Neural cell (in vitro differentiated cells): ENCODE data around the gene CHML.

Experiments used
- EZH2 ChIP-seq: fragments of 200-600, 300-800 bp; shearing (Covaris generic), sonication (generic); IDR thresholded peaks from 2 replicates; pipeline ENCODE4 v1.6.1; 2014; ENCODE audit warnings: antibody characterized with exemption, low read length, borderline replicate concordance, mild to moderate bottlenecking; ENCODE audit not compliant: insufficient read depth, poor library complexity, severe bottlenecking
- MXI1 ChIP-seq: fragments of 450-650 bp; conservative IDR thresholded peaks from 2 replicates; pipeline ENCODE4 v1.6.1; 2014; ENCODE audit warnings: antibody characterized with exemption, mild to moderate bottlenecking; ENCODE audit not compliant: poor library complexity, severe bottlenecking
- POLR2AphosphoS5 ChIP-seq: IDR thresholded peaks from 2 replicates; pipeline ENCODE4 v1.6.1; 2012
- RAD21 ChIP-seq: fragments of 450-650 bp; conservative IDR thresholded peaks from 2 replicates; pipeline ENCODE4 v1.6.1; 2014; ENCODE audit warnings: antibody characterized with exemption, mild to moderate bottlenecking, moderate library complexity
- TAF1 ChIP-seq: IDR thresholded peaks from 2 replicates; pipeline ENCODE4 v1.6.1; 2012; ENCODE audit warnings: low read depth
- TF ChIP-seq, protein P1 (sequence below): fragments of 450-650 bp; IDR thresholded peaks from 2 replicates; pipeline ENCODE4 v1.5.1; 2014; ENCODE audit warnings: antibody characterized with exemption, mild to moderate bottlenecking, moderate library complexity; ENCODE audit not compliant: poor library complexity, severe bottlenecking
- TF ChIP-seq, protein P2 (sequence below): IDR thresholded peaks from 2 replicates; pipeline ENCODE4 v1.6.1; 2012; ENCODE audit warnings: borderline replicate concordance

DNA sequence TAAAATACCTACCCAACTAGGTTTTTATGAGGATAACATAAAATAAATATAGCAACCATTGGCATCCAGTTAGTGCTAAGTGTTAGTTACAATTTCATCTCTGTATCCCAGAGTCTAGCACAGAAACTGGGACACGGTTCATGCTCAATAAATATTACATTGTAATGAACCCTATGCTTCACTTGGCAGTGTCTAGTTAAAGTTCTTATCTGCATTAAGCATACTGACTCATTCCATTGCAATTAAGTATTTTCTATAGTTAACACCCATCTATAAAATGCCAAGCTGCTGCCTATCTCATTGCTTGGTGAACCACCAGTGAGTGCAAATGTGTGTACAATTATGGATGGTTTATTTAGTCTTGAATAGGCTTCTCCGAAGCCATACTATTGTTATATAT lies 15.2 kb downstream of the CHML start:
- TF ChIP-seq, protein P1, sequence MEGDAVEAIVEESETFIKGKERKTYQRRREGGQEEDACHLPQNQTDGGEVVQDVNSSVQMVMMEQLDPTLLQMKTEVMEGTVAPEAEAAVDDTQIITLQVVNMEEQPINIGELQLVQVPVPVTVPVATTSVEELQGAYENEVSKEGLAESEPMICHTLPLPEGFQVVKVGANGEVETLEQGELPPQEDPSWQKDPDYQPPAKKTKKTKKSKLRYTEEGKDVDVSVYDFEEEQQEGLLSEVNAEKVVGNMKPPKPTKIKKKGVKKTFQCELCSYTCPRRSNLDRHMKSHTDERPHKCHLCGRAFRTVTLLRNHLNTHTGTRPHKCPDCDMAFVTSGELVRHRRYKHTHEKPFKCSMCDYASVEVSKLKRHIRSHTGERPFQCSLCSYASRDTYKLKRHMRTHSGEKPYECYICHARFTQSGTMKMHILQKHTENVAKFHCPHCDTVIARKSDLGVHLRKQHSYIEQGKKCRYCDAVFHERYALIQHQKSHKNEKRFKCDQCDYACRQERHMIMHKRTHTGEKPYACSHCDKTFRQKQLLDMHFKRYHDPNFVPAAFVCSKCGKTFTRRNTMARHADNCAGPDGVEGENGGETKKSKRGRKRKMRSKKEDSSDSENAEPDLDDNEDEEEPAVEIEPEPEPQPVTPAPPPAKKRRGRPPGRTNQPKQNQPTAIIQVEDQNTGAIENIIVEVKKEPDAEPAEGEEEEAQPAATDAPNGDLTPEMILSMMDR = no peak
- TF ChIP-seq POLR2AphosphoS5 = no peak
- TF ChIP-seq EZH2 = no peak
- TF ChIP-seq, protein P2, sequence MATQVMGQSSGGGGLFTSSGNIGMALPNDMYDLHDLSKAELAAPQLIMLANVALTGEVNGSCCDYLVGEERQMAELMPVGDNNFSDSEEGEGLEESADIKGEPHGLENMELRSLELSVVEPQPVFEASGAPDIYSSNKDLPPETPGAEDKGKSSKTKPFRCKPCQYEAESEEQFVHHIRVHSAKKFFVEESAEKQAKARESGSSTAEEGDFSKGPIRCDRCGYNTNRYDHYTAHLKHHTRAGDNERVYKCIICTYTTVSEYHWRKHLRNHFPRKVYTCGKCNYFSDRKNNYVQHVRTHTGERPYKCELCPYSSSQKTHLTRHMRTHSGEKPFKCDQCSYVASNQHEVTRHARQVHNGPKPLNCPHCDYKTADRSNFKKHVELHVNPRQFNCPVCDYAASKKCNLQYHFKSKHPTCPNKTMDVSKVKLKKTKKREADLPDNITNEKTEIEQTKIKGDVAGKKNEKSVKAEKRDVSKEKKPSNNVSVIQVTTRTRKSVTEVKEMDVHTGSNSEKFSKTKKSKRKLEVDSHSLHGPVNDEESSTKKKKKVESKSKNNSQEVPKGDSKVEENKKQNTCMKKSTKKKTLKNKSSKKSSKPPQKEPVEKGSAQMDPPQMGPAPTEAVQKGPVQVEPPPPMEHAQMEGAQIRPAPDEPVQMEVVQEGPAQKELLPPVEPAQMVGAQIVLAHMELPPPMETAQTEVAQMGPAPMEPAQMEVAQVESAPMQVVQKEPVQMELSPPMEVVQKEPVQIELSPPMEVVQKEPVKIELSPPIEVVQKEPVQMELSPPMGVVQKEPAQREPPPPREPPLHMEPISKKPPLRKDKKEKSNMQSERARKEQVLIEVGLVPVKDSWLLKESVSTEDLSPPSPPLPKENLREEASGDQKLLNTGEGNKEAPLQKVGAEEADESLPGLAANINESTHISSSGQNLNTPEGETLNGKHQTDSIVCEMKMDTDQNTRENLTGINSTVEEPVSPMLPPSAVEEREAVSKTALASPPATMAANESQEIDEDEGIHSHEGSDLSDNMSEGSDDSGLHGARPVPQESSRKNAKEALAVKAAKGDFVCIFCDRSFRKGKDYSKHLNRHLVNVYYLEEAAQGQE = no peak
- TF ChIP-seq TAF1 = no peak
- TF ChIP-seq MXI1 = no peak
- TF ChIP-seq RAD21 = no peak
